PC-9 (cell line): ENCODE measurements around the gene ZDHHC11B. TPM values are rescaled to one million over a fixed set of nuclear protein-coding genes. Genes with fewer than 3 reads are reported as not detected.
"Not testable (repeated sequence)": the region's sequence is repeated elsewhere in the genome, so short reads cannot be mapped to it uniquely, and the experiment has no call there.

Experiments used
- BruUV-seq: library from RNA; stranded (reverse); fragments of 400-500 nt; replicated peaks from 2 replicates; lab custom pipeline; 2021; lab: Mats Ljungman, UMichigan
- CTCF ChIA-PET: fragments of 300-600 bp; sonication (Branson Sonifier 250); formaldehyde crosslinking; loops from one replicate; lab custom pipeline; 2022; ENCODE audit warnings: antibody characterized with exemption; lab: Charles Lee
- POLR2A ChIA-PET: fragments of 300-600 bp; sonication (Branson Sonifier 250); formaldehyde crosslinking; loops from one replicate; lab custom pipeline; 2022; ENCODE audit warnings: antibody characterized with exemption; ENCODE audit not compliant: unreplicated experiment; lab: Charles Lee
- DNase-seq, 2 experiments: peaks; one replicate each; pipeline versions ENCODE4 v3.0.0 to v3.0.0-alpha.2; 2015 to 2022; ENCODE audit warnings: mixed read lengths in 1 of 2
- H2AFZ ChIP-seq: fragments of 200-600 bp; sonication (generic); 2 replicates; pipeline ENCODE4 v1.8.1; 2017; ENCODE audit warnings: antibody characterized with exemption
- H3F3A ChIP-seq: fragments of 200-600 bp; sonication (generic); 2 replicates; pipeline ENCODE4 v1.8.1; 2017; ENCODE audit warnings: antibody characterized with exemption, mild to moderate bottlenecking, low read depth; ENCODE audit not compliant: insufficient read depth
- H3K27ac ChIP-seq: fragments of 200-600 bp; sonication (generic); 2 replicates; pipeline ENCODE4 v1.6.1; 2016; ENCODE audit warnings: mixed run types
- H3K27me3 ChIP-seq: fragments of 200-600 bp; sonication (generic); 2 replicates; pipeline ENCODE4 v1.6.1; 2016; ENCODE audit warnings: low read depth, mixed run types; ENCODE audit not compliant: insufficient read depth
- H3K36me3 ChIP-seq: fragments of 200-600 bp; sonication (generic); 2 replicates; pipeline ENCODE4 v1.6.1; 2016; ENCODE audit warnings: low read depth, mixed run types
- H3K4me1 ChIP-seq: fragments of 200-600 bp; sonication (generic); replicated peaks from 2 replicates; pipeline ENCODE4 v1.6.1; 2016; ENCODE audit warnings: mixed run types; ENCODE audit not compliant: insufficient read depth
- H3K4me2 ChIP-seq: fragments of 200-600 bp; sonication (generic); 2 replicates; pipeline ENCODE4 v1.6.1; 2017; ENCODE audit warnings: mixed run types
- H3K4me3 ChIP-seq: fragments of 200-600 bp; sonication (generic); 2 replicates; pipeline ENCODE4 v1.6.1; 2016; ENCODE audit warnings: mixed run types
- H3K79me2 ChIP-seq: fragments of 200-600 bp; sonication (generic); 2 replicates; pipeline ENCODE4 v1.6.1; 2017; ENCODE audit warnings: low read depth, mixed run types
- H3K9me2 ChIP-seq: fragments of 200-600 bp; sonication (generic); 2 replicates; pipeline ENCODE4 v1.8.1; 2017; ENCODE audit warnings: mild to moderate bottlenecking; ENCODE audit not compliant: insufficient read depth
- H3K9me3 ChIP-seq: fragments of 200-600 bp; sonication (generic); 2 replicates; pipeline ENCODE4 v1.8.1; 2016; ENCODE audit warnings: low read depth; ENCODE audit not compliant: insufficient read depth
- H4K20me1 ChIP-seq: fragments of 200-600 bp; sonication (generic); 2 replicates; pipeline ENCODE4 v1.8.1; 2017; ENCODE audit not compliant: insufficient read depth
- EZH2 ChIP-seq: fragments of 200-600 bp; sonication (generic); IDR thresholded peaks from 2 replicates; pipeline ENCODE4 v1.8.0; 2017; ENCODE audit warnings: antibody characterized with exemption, low read depth
- intact Hi-C: fragments of 100-400 bp; cut with micrococcal nuclease; formaldehyde crosslinking; loops from one replicate; pipeline ENCODE4 v1.10.0; 2022; ENCODE audit not compliant: unreplicated experiment
- total RNA-seq: library from RNA; stranded (reverse); gene quantifications from 2 replicates; pipeline ENCODE4 v1.2.3, GENCODE V29; 2021

The ZDHHC11B gene
- total RNA-seq, 1 experiment from 2014 or later, result 0.41 TPM

GRCh38 chr5:732754-733454, 51.6 kb downstream of the ZDHHC11B start:
- POLR2A ChIA-PET, DNase-seq, H3K9me3 ChIP-seq, H3K4me3 ChIP-seq, H4K20me1 ChIP-seq, H3K36me3 ChIP-seq, H3K27ac ChIP-seq, H3K9me2 ChIP-seq, H3F3A ChIP-seq, BruUV-seq, CTCF ChIA-PET, H3K79me2 ChIP-seq, H2AFZ ChIP-seq, H3K4me2 ChIP-seq, intact Hi-C loops, H3K4me1 ChIP-seq: not testable (repeated sequence)
- TF ChIP-seq EZH2, result peak; percentile 86; the same call in 1 of the 2 replicates
- H3K27me3 ChIP-seq, result peaks cover 77% of the 10 kb centered on the region

GRCh38 chr5:729225-729624, 55.3 kb downstream of the ZDHHC11B start:
- H3K9me2 ChIP-seq, H2AFZ ChIP-seq, intact Hi-C loops, CTCF ChIA-PET, H4K20me1 ChIP-seq, H3K9me3 ChIP-seq, BruUV-seq, H3K27ac ChIP-seq, H3K4me2 ChIP-seq, POLR2A ChIA-PET, H3K79me2 ChIP-seq, H3K4me3 ChIP-seq, H3K36me3 ChIP-seq, H3K4me1 ChIP-seq, DNase-seq, H3F3A ChIP-seq: not testable (repeated sequence)
- peaks cover 77% of the 10 kb centered on the region for H3K27me3 ChIP-seq

- DNase-seq, CTCF ChIA-PET, H3K36me3 ChIP-seq: not testable (repeated sequence)
Observed at GRCh38 chr5:727087-727486, 57.4 kb downstream of the ZDHHC11B start.

GRCh38 chr5:723865-724264, 60.7 kb downstream of the ZDHHC11B start:
- DNase-seq, H3K9me3 ChIP-seq, CTCF ChIA-PET, H3F3A ChIP-seq, intact Hi-C loops, BruUV-seq, H3K27ac ChIP-seq, H3K4me3 ChIP-seq, H3K79me2 ChIP-seq, H3K36me3 ChIP-seq, H3K4me1 ChIP-seq, H3K9me2 ChIP-seq, POLR2A ChIA-PET, H3K4me2 ChIP-seq, H2AFZ ChIP-seq, H4K20me1 ChIP-seq: not testable (repeated sequence)
- H3K27me3 ChIP-seq, result peaks cover 66% of the 10 kb centered on the region

More at GRCh38 chr5:727087-727486, 57.4 kb downstream of the ZDHHC11B start:
- H3K4me2 ChIP-seq, H3F3A ChIP-seq, BruUV-seq, H2AFZ ChIP-seq, H3K4me1 ChIP-seq, H4K20me1 ChIP-seq, H3K9me2 ChIP-seq, H3K9me3 ChIP-seq, intact Hi-C loops, H3K4me3 ChIP-seq, H3K79me2 ChIP-seq, H3K27ac ChIP-seq, POLR2A ChIA-PET: not testable (repeated sequence)
- peaks cover 68% of the 10 kb centered on the region for H3K27me3 ChIP-seq

- H3K9me3 ChIP-seq, H3F3A ChIP-seq, POLR2A ChIA-PET, H3K9me2 ChIP-seq, BruUV-seq, H3K4me2 ChIP-seq, H3K79me2 ChIP-seq, H3K27ac ChIP-seq, H3K4me3 ChIP-seq, CTCF ChIA-PET, H4K20me1 ChIP-seq, H3K4me1 ChIP-seq, H3K36me3 ChIP-seq, intact Hi-C loops, DNase-seq, H2AFZ ChIP-seq: not testable (repeated sequence)
- H3K27me3 ChIP-seq, result peaks cover 63% of the 10 kb centered on the region
Observed at GRCh38 chr5:723309-723708, 61.2 kb downstream of the ZDHHC11B start.

GRCh38 chr5:719379-719778, 65.2 kb downstream of the ZDHHC11B start:
- CTCF ChIA-PET, H3K4me3 ChIP-seq, H3F3A ChIP-seq, intact Hi-C loops, H3K4me1 ChIP-seq, H3K4me2 ChIP-seq, H4K20me1 ChIP-seq, H3K27ac ChIP-seq, H3K36me3 ChIP-seq, H2AFZ ChIP-seq, H3K79me2 ChIP-seq, H3K9me3 ChIP-seq, POLR2A ChIA-PET, H3K9me2 ChIP-seq, BruUV-seq: not testable (repeated sequence)
- peaks cover 73% of the 10 kb centered on the region for H3K27me3 ChIP-seq
- peak in 1 of 2 experiments; percentile 26 for DNase-seq
